Tibial artery (tissue), 4 donors: ENCODE data around the gene MAD1L1.
A peak's percentile ranks its signal among the peaks of the same experiment; 100 is the strongest.

Experiments used
- DNase-seq, 2 donors: peaks; one replicate each; pipeline ENCODE4 v3.0.0-alpha.2; 2019
- H3K27ac ChIP-seq, 2 donors: fragments of 200-600 bp; sonication (generic) in 1 of 2; 1 replicate in 1 of 2; 2 replicates in 1 of 2; pipeline ENCODE4 v1.5.1; 2018 to 2019; ENCODE audit warnings: mild to moderate bottlenecking in 1 of 2
- H3K27me3 ChIP-seq, 2 donors: fragments of 200-600 bp; sonication (generic) in 1 of 2; one replicate each; pipeline versions ENCODE4 v1.5.1 to v1.6.0; 2016 to 2019
- H3K36me3 ChIP-seq, 3 donors: fragments of 200-600 bp; sonication (generic) in 2 of 3; one replicate each; pipeline ENCODE4 v1.5.1; 2016 to 2019; ENCODE audit warnings: mild to moderate bottlenecking in 2 of 3
- H3K4me1 ChIP-seq, 4 donors: fragments of 200-600 bp; sonication (generic) in 2 of 4; 1 replicate in 3 of 4; 2 replicates in 1 of 4; pipeline ENCODE4 v1.5.1; 2016 to 2019
- H3K4me3 ChIP-seq, 2 donors: fragments of 200-600 bp; sonication (generic) in 1 of 2; 1 replicate in 1 of 2; 2 replicates in 1 of 2; pipeline ENCODE4 v1.5.1; 2018 to 2019; ENCODE audit warnings: mild to moderate bottlenecking in 2 of 2
- H3K9me3 ChIP-seq, 3 donors: fragments of 200-600 bp; sonication (generic) in 1 of 3; one replicate each; pipeline ENCODE4 v1.5.1; 2016 to 2019
- intact Hi-C: fragments of 100-400 bp; cut with DNase I; formaldehyde crosslinking; loops from one replicate; pipeline ENCODE4 v1.15.0; 2023; ENCODE audit warnings: low total_unique reads
- TF ChIP-seq, protein P1 (sequence below), 2 experiments: fragments of 200-600 bp in 1 of 2; fragments of 450-650 bp in 1 of 2; IDR thresholded peaks; one replicate each; pipeline ENCODE4 v1.5.1; 2017 to 2019; ENCODE audit warnings: antibody characterized with exemption in 2 of 2, mild to moderate bottlenecking in 1 of 2, moderate library complexity in 1 of 2

Gene MAD1L1

DNA sequence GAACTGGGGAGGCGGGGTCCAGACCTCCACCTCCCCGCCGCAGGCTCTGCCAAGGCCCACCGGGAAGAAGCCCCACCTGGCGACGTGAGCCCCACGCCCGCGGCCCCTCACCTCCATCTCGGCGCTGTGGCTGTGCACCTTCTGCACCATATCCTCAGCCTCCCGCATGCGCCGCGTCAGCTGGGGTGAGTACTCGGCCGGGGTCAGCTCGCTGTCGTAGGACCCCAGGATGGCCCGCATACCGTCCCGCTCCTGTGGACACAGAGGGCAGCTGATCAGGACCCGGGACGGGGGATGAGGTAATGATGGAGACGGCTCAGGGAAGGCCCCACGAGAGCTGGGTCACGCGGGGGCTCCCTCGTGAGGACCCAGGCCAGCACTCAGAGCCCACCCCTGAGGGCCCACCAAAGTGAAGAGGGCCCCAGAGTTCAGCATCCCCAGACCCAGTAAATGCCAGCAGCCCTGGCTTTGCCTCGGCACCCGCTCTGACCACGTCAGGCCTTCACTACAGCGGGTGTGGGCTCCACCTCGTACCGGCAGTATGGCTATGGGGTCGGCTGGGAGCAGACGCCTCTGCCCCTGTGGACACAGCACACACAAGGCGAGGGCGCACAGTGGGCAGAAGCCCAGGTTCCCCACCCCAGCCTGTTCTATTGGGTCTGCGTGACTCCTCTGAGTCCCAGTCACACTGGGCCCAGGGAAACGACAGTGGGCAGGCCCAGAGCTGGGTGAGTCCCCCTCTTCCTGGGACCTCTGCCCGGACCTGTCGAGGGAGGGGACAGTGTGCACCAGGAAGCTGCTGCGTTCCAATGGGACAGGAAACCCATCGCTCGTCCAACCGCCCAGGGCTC lies 218.1 kb downstream of the MAD1L1 start:
- Histone ChIP-seq H3K27ac (no peak overlapping the region), H3K4me1 (peaks cover 0 to 14% (median 3%) of the 10 kb centered on the region in 4 donors), H3K4me3 (no peak overlapping the region), H3K36me3 (peaks cover 0 to 19% (median 0%) of the 10 kb centered on the region in 3 donors), H3K27me3 (no peaks in the 10 kb centered on the region), H3K9me3 (no peaks in the 10 kb centered on the region)
- peak; percentile 17 to 56 for DNase-seq
- intact Hi-C loops = no loop called here
- TF ChIP-seq, protein P1, sequence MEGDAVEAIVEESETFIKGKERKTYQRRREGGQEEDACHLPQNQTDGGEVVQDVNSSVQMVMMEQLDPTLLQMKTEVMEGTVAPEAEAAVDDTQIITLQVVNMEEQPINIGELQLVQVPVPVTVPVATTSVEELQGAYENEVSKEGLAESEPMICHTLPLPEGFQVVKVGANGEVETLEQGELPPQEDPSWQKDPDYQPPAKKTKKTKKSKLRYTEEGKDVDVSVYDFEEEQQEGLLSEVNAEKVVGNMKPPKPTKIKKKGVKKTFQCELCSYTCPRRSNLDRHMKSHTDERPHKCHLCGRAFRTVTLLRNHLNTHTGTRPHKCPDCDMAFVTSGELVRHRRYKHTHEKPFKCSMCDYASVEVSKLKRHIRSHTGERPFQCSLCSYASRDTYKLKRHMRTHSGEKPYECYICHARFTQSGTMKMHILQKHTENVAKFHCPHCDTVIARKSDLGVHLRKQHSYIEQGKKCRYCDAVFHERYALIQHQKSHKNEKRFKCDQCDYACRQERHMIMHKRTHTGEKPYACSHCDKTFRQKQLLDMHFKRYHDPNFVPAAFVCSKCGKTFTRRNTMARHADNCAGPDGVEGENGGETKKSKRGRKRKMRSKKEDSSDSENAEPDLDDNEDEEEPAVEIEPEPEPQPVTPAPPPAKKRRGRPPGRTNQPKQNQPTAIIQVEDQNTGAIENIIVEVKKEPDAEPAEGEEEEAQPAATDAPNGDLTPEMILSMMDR (IDR thresholded peaks at IDR 0.05) = no peak

- TF ChIP-seq, protein P1 (IDR thresholded peaks at IDR 0.05) = no peak
- Histone ChIP-seq H3K4me3 (no peak overlapping the region), H3K4me1 (peaks cover 0 to 4% (median 0%) of the 10 kb centered on the region in 4 donors), H3K27me3 (no peaks in the 10 kb centered on the region), H3K9me3 (no peaks in the 10 kb centered on the region), H3K36me3 (peaks cover 0 to 19% (median 0%) of the 10 kb centered on the region in 3 donors), H3K27ac (no peak overlapping the region)
- intact Hi-C loops = no loop called here
- peak; percentile 17 to 59 for DNase-seq
These were observed 219.1 kb downstream of the MAD1L1 start for GRCh38 chr7:2013381-2014311.

- peak; percentile 18 to 25 for DNase-seq
- Histone ChIP-seq H3K27ac (no peak overlapping the region), H3K36me3 (peaks cover 0 to 19% (median 0%) of the 10 kb centered on the region in 3 donors), H3K4me1 (no peaks in the 10 kb centered on the region), H3K9me3 (no peaks in the 10 kb centered on the region), H3K4me3 (no peak overlapping the region), H3K27me3 (no peaks in the 10 kb centered on the region)
- intact Hi-C loops = no loop called here
- TF ChIP-seq, protein P1 (IDR thresholded peaks at IDR 0.05) = no peak
These were observed 219.8 kb downstream of the MAD1L1 start for GRCh38 chr7:2012981-2013380.

GRCh38 chr7:2012044-2012900 lies 220.5 kb downstream of the MAD1L1 start:
- intact Hi-C loops = no loop called here
- DNase-seq = peak; percentile 15 to 59
- TF ChIP-seq, protein P1 (IDR thresholded peaks at IDR 0.05) = no peak
- Histone ChIP-seq H3K4me3 (no peak overlapping the region), H3K27ac (no peak overlapping the region), H3K36me3 (peaks cover 0 to 19% (median 0%) of the 10 kb centered on the region in 3 donors), H3K9me3 (no peaks in the 10 kb centered on the region), H3K27me3 (no peaks in the 10 kb centered on the region), H3K4me1 (no peaks in the 10 kb centered on the region)
